Endodermal cell (in vitro differentiated cells): ENCODE data around the gene IGF2BP3. TPM values are rescaled to one million over a fixed set of nuclear protein-coding genes. Genes with fewer than 3 reads are reported as not detected.

ENCODE experiments used
- DNase-seq: peaks from one replicate; pipeline ENCODE4 v3.0.0-alpha.2; 2017
- H3K27ac ChIP-seq: 2 replicates; pipeline ENCODE4 v1.5.1; 2013; ENCODE audit warnings: mild to moderate bottlenecking, low read depth, low read length, moderate library complexity
- H3K27me3 ChIP-seq: 2 replicates; pipeline ENCODE4 v1.6.1; 2013; ENCODE audit warnings: mild to moderate bottlenecking, low read length, moderate library complexity; ENCODE audit not compliant: insufficient read depth, control insufficient read depth, poor library complexity, severe bottlenecking
- H3K36me3 ChIP-seq: 2 replicates; pipeline ENCODE4 v1.7.0; 2013; ENCODE audit warnings: mild to moderate bottlenecking, low read length, moderate library complexity; ENCODE audit not compliant: control insufficient read depth, insufficient read depth
- H3K4me1 ChIP-seq: one replicate; pipeline ENCODE4 v1.7.0; 2013; ENCODE audit warnings: low read length; ENCODE audit not compliant: control insufficient read depth, insufficient read depth
- H3K4me3 ChIP-seq: 2 replicates; pipeline ENCODE4 v1.5.1; 2013; ENCODE audit warnings: mild to moderate bottlenecking, low read length, moderate library complexity
- H3K9ac ChIP-seq: 2 replicates; pipeline ENCODE4 v1.6.1; 2013; ENCODE audit warnings: mild to moderate bottlenecking, low read length, moderate library complexity; ENCODE audit not compliant: poor library complexity, severe bottlenecking; ENCODE audit errors: extremely low read depth
- H3K9me3 ChIP-seq: 2 replicates; pipeline ENCODE4 v1.6.1; 2013; ENCODE audit warnings: mild to moderate bottlenecking, low read length, moderate library complexity; ENCODE audit not compliant: control insufficient read depth
- H3K27ac Mint-ChIP-seq: 2 replicates; pipeline ENCODE4 v1.8.0; 2020; ENCODE audit warnings: mixed read lengths
- H3K27me3 Mint-ChIP-seq: 2 replicates; pipeline ENCODE4 v1.8.0; 2021; ENCODE audit warnings: mild to moderate bottlenecking, mixed read lengths; ENCODE audit not compliant: insufficient read depth
- H3K36me3 Mint-ChIP-seq: 2 replicates; pipeline ENCODE4 v1.8.0; 2020; ENCODE audit warnings: low read depth, mixed read lengths
- H3K4me1 Mint-ChIP-seq: 2 replicates; pipeline ENCODE4 v1.8.0; 2020; ENCODE audit warnings: mixed read lengths
- H3K4me3 Mint-ChIP-seq: 2 replicates; pipeline ENCODE4 v1.8.0; 2020; ENCODE audit warnings: mild to moderate bottlenecking, moderate library complexity, mixed read lengths
- H3K9me3 Mint-ChIP-seq: 2 replicates; pipeline ENCODE4 v1.8.0; 2020; ENCODE audit warnings: mild to moderate bottlenecking, mixed read lengths
- WGBS, 2 experiments: methylation state at CpG; one replicate each; pipeline versions ENCODE4 v1.1.5 to v1.1.7; 2013; ENCODE audit warnings: missing lambda C conversion rate in 2 of 2, mixed read lengths in 1 of 2; ENCODE audit not compliant: insufficient coverage in 1 of 2, insufficient read length in 1 of 2; 5-methylcytosine and 5-hydroxymethylcytosine counted together
- total RNA-seq, 2 donors: library from RNA; stranded (reverse); fragmentation: NEBNext Ultra II Directional in 1 of 2; extraction: Animal tissue kit (Norgen Biotek cat#: 25700) in 1 of 2; gene quantifications; 2 replicates in 1 of 2; 3 replicates in 1 of 2; pipeline ENCODE4 v1.2.1, GENCODE V29; 2021
- TF ChIP-seq, protein P1 (sequence below): fragments of 200-600 bp; sonication (generic); conservative IDR thresholded peaks from 2 replicates; pipeline ENCODE4 v1.5.0; 2021; ENCODE audit warnings: antibody characterized with exemption, mild to moderate bottlenecking

The IGF2BP3 gene
- total RNA-seq, 2 donors from 2014 or later: 114 to 123 TPM

DNA sequence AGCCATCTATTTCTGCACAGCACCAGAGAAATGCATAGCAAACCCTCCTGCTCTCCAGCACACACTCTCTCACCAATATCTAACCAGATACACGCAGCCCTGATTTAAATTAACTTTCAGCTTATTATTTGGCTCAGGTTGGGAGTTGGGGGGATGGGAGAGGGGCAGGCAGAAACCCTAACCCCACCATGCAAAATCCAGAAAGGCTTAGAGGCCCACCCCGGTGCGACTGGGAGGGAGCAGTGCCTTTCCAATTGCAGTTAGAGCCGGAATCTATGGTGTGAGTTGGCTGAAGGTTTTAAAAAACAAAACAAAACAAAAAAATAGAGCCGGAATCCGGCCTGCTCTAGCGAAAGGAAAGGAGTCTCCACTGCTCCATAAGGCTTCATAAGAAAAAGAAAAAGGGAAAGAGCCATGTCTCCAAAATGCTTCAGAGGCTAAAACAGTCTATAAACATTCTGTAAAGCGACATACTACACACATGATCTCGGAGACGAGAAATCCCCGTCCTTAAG, 2.9 kb downstream of the IGF2BP3 start:
- Histone ChIP-seq H3K27ac (no peak overlapping the region), H3K9ac (peak overlapping the region; percentile 90)
- H3K4me1 Mint-ChIP-seq: peaks cover 33% of the 10 kb centered on the region

GRCh38 chr7:23462846-23463245, 7.4 kb downstream of the IGF2BP3 start:
- Mint-ChIP-seq H3K4me1 (peaks cover 37% of the 10 kb centered on the region), H3K4me3 (no peak overlapping the region), H3K36me3 (peaks cover 33% of the 10 kb centered on the region), H3K9me3 (no peaks in the 10 kb centered on the region), H3K27me3 (no peaks in the 10 kb centered on the region), H3K27ac (no peak overlapping the region)
- peaks cover 40% of the 10 kb centered on the region for H3K36me3 ChIP-seq
- H3K27me3 ChIP-seq: no peaks in the 10 kb centered on the region
- no peak for DNase-seq
- no peaks in the 10 kb centered on the region for H3K9me3 ChIP-seq
- no peak overlapping the region for H3K27ac ChIP-seq
- peaks cover 10% of the 10 kb centered on the region for H3K4me1 ChIP-seq
- no peak overlapping the region for H3K9ac ChIP-seq
- TF ChIP-seq, protein P1, sequence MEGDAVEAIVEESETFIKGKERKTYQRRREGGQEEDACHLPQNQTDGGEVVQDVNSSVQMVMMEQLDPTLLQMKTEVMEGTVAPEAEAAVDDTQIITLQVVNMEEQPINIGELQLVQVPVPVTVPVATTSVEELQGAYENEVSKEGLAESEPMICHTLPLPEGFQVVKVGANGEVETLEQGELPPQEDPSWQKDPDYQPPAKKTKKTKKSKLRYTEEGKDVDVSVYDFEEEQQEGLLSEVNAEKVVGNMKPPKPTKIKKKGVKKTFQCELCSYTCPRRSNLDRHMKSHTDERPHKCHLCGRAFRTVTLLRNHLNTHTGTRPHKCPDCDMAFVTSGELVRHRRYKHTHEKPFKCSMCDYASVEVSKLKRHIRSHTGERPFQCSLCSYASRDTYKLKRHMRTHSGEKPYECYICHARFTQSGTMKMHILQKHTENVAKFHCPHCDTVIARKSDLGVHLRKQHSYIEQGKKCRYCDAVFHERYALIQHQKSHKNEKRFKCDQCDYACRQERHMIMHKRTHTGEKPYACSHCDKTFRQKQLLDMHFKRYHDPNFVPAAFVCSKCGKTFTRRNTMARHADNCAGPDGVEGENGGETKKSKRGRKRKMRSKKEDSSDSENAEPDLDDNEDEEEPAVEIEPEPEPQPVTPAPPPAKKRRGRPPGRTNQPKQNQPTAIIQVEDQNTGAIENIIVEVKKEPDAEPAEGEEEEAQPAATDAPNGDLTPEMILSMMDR: peak; percentile 54
- H3K4me3 ChIP-seq: peak overlapping the region; percentile 7
- 74% methylated on average over 2 of the region's 2 CpGs; no CpG with 5 or more reads in 1 of the 2 experiments for WGBS, 2 experiments

More for the DNA sequence above, 2.9 kb downstream of the IGF2BP3 start:
- Histone ChIP-seq H3K27me3 (no peaks in the 10 kb centered on the region), H3K9me3 (no peaks in the 10 kb centered on the region), H3K4me3 (peak overlapping the region; percentile 98), H3K36me3 (peaks cover 9% of the 10 kb centered on the region), H3K4me1 (peaks cover 10% of the 10 kb centered on the region)
- DNase-seq: peak; percentile 67
- H3K36me3 Mint-ChIP-seq: peaks cover 9% of the 10 kb centered on the region
- H3K27ac Mint-ChIP-seq: peak overlapping the region; percentile 93
- H3K9me3 Mint-ChIP-seq: no peaks in the 10 kb centered on the region
- TF ChIP-seq, protein P1: no peak
- 3 to 6% methylated on average over 7 to 10 of the region's 11 CpGs for WGBS, 2 experiments
- peak overlapping the region; percentile 94 for H3K4me3 Mint-ChIP-seq
- H3K27me3 Mint-ChIP-seq: no peaks in the 10 kb centered on the region

DNA sequence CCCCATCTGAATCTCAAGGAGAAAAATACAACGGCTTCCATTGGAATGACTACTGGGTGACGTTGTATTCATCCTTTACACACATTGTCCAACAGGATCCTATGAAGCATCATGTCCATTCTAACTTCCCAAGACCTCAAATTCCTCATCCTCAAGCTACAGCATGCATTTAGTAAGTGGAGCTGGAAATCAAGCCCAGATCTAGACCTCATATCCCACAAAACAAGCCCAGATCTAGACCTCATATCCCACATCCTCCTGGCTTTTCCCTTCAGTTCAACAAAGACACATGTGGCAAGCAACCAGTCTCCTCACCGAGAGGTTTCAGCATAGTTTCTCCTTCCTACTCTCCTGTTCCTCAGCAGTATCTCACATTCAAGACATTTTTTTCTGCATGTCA, 12.2 kb downstream of the IGF2BP3 start:
- no peaks in the 10 kb centered on the region for H3K9me3 Mint-ChIP-seq
- TF ChIP-seq, protein P1: no peak
- Histone ChIP-seq H3K4me1 (no peaks in the 10 kb centered on the region), H3K27me3 (no peaks in the 10 kb centered on the region), H3K4me3 (no peak overlapping the region), H3K9ac (no peak overlapping the region), H3K27ac (no peak overlapping the region), H3K36me3 (peaks cover 63% of the 10 kb centered on the region), H3K9me3 (no peaks in the 10 kb centered on the region)
- no peak for DNase-seq
- 92 to 93% methylated on average over 2 to 3 of the region's 3 CpGs for WGBS, 2 experiments
- peaks cover 32% of the 10 kb centered on the region for H3K4me1 Mint-ChIP-seq
- H3K36me3 Mint-ChIP-seq: peaks cover 48% of the 10 kb centered on the region
- peak overlapping the region; percentile 0 for H3K27ac Mint-ChIP-seq
- no peak overlapping the region for H3K4me3 Mint-ChIP-seq
- no peaks in the 10 kb centered on the region for H3K27me3 Mint-ChIP-seq
